GM12872 (cell line): ENCODE data around the gene ZCWPW2.

Source experiments
- TF ChIP-seq, protein P1 (sequence below): IDR thresholded peaks from 3 replicates; pipeline ENCODE4 v1.5.1; 2011; ENCODE audit warnings: low read depth, mild to moderate bottlenecking, low read length, moderate library complexity; ENCODE audit not compliant: insufficient read depth

Gene ZCWPW2, protein sequence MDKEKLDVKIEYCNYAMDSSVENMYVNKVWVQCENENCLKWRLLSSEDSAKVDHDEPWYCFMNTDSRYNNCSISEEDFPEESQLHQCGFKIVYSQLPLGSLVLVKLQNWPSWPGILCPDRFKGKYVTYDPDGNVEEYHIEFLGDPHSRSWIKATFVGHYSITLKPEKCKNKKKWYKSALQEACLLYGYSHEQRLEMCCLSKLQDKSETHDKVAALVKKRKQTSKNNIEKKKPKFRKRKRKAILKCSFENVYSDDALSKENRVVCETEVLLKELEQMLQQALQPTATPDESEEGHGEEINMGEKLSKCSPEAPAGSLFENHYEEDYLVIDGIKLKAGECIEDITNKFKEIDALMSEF

DNA sequence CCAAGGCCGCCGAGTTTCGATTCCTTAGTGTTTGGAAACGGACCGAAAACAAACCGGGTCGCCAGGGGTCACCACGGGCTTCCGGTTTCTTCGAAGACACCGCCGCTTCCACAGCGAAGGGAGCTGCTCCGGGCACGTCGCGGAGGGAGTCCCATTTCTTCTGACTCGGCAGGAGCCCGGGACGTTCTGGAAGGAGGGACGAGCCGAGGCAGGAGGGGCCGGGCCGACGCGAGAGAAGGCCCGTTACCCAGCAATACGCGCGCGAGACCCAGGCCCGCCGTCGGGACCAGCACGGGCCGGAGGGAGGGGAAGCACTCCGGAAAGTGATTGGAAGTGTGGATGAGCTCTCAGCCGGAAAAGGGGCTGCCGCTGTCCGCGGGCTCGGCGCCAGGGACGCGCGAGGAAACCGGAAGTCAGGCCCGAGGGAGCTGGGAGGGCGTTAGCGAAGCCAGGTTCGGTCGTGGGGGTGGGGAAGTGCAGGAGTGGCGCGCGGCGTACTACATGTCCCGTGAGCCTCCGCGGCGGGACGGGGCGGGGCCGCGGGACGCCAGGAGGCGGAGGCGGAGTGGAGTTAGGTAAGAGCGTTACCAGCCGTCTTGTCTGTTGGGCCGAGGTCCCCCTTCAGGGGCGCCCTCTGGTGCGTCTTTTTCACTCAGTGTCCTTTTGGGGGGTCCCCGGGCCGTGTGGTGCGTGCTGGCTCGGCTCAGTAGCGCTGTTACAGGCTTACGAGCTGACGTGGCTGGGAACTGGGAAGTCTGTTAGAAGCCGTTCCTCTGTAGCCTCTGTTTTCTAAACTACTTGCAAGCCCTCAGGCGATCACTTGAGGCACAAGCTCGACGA is at the start of gene ZCWPW2, which contains the start of gene AZI2:
ZCWPW2 (plus strand) TSS at position 93 of the 840 bp plus-strand sequence. CDS start 64,348 bp downstream, outside the sequence.
AZI2 (minus strand) TSS at position 196 of the 840 bp plus-strand sequence. CDS start 8,207 bp downstream, outside the sequence.
- TF ChIP-seq, protein P1, sequence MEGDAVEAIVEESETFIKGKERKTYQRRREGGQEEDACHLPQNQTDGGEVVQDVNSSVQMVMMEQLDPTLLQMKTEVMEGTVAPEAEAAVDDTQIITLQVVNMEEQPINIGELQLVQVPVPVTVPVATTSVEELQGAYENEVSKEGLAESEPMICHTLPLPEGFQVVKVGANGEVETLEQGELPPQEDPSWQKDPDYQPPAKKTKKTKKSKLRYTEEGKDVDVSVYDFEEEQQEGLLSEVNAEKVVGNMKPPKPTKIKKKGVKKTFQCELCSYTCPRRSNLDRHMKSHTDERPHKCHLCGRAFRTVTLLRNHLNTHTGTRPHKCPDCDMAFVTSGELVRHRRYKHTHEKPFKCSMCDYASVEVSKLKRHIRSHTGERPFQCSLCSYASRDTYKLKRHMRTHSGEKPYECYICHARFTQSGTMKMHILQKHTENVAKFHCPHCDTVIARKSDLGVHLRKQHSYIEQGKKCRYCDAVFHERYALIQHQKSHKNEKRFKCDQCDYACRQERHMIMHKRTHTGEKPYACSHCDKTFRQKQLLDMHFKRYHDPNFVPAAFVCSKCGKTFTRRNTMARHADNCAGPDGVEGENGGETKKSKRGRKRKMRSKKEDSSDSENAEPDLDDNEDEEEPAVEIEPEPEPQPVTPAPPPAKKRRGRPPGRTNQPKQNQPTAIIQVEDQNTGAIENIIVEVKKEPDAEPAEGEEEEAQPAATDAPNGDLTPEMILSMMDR, result peak; percentile 40; the same call in 2 of the 3 replicates

DNA sequence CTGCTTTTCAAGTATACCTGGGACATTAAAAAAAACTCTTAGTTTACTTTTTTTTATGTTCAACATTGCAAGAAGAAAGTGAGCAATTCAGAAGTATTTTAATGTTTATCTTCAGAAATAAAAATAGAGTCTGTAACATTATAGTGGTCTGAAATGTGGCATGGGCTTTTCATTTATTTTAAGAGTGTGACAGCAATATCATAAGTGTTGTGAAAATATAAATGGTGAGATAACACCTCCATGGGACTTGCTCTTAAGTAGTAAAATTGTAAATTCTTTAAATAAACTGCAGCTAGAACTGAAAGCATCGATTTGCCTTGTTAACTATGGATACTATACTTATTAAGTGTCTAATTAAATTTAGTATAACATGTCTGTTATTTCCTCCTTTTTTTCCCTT is 48.8 kb upstream of the ZCWPW2 start:
- TF ChIP-seq, protein P1, result no peak

DNA sequence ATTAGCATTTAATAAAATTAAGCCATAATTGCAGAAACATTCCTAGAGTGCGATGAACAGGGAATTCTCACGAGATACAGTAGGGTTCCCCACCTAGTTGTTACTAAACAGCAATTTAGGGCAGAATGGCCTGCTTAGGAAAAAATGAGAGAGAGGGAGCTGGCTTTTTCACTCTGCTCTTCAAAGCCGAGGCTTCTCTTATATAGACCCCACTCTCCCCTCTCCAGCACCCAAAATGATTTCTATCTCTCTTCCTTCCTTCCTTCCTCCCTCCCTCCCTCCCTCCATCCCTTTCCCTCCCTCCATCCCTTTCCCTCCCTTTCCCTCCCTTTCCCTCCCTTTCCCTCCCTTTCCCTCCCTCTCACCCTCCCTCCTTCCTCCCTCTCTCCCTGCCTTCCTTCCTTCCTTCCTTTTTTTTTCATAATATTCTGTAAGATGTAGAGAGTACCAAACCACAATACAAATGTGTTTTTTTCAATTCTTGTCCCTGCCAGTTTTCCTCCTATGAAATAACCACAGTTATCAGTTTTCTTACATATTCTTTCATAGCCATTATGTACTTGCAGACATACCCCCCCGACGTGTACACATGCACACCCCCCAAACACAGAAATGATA is 48.1 kb upstream of the ZCWPW2 start:
- TF ChIP-seq, protein P1, result no peak

DNA sequence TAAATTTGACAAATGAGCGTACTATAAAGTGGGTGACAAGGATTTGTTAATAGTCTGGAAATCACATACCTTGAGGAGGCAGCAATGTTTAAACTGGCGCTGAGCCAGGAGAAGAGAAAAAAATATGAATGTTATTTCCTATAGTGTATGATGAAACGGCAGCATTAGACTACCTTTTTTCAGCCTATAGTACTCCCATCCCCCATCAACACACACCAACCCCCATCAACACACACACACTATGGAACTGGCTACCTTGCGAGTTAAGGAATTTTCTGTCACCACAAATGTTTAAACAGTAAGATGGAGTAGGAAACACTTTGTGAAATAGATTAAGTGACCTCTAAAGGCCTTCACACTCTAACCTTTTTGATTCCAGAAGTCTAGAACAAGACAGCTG is 46.8 kb upstream of the ZCWPW2 start:
- TF ChIP-seq, protein P1, result no peak

DNA sequence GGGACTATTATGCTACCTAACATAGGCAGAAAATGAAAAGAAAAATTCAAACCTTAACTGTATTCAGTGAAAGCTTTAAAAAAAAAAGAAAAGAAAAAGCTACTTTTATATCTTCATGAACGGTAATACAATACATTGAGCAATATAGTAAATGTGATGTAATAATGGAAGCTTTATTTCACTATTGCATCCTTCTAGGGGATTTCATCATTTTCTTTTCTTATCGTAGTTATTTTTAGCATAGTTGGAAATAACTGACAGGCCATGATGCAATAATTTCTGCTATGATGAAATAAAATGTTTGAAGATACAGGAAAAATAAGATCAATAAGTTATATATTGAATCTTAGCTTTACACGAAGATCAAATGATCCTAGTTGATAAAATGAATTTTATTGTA is 40.3 kb upstream of the ZCWPW2 start:
- TF ChIP-seq, protein P1, result no peak

DNA sequence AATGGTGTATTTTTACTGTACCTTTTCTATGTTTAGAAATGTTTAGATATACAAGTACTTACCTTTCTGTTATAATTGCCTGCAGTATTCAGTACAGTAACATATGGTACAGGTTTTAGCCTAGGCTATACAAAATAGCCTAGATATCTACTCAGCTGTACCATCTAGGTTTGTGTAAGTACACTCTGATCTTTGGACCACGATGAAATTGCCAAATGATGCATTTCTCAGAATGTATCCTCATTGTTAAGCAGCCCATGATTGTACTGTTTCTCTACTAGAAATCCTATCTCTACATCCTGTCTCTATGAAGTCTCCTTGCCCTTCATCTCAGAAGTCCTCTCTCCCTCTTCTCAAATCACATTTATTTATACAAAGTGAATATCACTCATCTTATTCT is 32.8 kb upstream of the ZCWPW2 start:
- TF ChIP-seq, protein P1, result no peak

DNA sequence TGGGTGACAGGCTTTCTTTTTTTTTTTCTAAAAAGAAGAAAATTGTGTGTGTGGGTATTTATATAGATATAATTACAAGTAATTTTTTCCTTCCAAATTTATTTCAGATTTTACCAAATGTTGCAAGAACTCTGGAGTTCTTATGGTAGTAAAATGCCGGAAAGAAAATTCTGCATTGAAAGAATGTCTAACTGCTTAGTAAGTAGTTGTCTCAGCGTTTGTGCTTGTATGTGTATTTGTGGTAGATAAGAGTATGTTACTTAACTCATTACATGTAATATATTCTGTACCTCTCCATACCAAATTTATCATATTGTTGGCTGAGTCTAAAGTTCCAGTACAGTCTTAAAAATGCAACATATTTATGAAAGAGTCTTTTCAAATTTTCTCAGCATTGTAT is 32.3 kb upstream of the ZCWPW2 start:
- TF ChIP-seq, protein P1, result no peak
